Lower lobe of right lung (tissue), 2 donors: ENCODE data around the gene TPSG1. TPM values are rescaled to one million over a fixed set of nuclear protein-coding genes. Genes with fewer than 3 reads are reported as not detected.
"Not testable (repeated sequence)": the region's sequence is repeated elsewhere in the genome, so short reads cannot be mapped to it uniquely, and the experiment has no call there.

Experiments
- ATAC-seq, 2 donors: fragments of 200-7000 bp; cut with Tn5 transposase; one replicate each; pipeline ENCODE4 v1.9.1; 2020 to 2022; ENCODE audit warnings: mild to moderate bottlenecking in 2 of 2, moderate library complexity in 2 of 2
- DNase-seq: peaks from one replicate; pipeline ENCODE4 v3.0.0-alpha.2; 2020
- H3K27ac ChIP-seq: fragments of 200-600 bp; one replicate; pipeline ENCODE4 v1.8.0; 2022
- H3K27me3 ChIP-seq: fragments of 200-600 bp; one replicate; pipeline ENCODE4 v1.8.0; 2022; ENCODE audit warnings: low read depth
- H3K36me3 ChIP-seq: fragments of 200-600 bp; one replicate; pipeline ENCODE4 v1.8.0; 2022; ENCODE audit warnings: mild to moderate bottlenecking
- H3K4me1 ChIP-seq: fragments of 200-600 bp; one replicate; pipeline ENCODE4 v1.8.0; 2022
- H3K4me3 ChIP-seq: fragments of 200-600 bp; one replicate; pipeline ENCODE4 v1.8.0; 2022; ENCODE audit warnings: mild to moderate bottlenecking
- H3K9me3 ChIP-seq: fragments of 200-600 bp; one replicate; pipeline ENCODE4 v1.8.0; 2022
- CTCF ChIP-seq: fragments of 200-600 bp; IDR thresholded peaks from one replicate; pipeline ENCODE4 v1.8.0; 2022; ENCODE audit warnings: antibody characterized with exemption, mild to moderate bottlenecking
- intact Hi-C: fragments of 100-400 bp; cut with DNase I; formaldehyde crosslinking; loops from one replicate; pipeline ENCODE4 v1.11.0; 2022
- total RNA-seq: library from RNA; stranded (reverse); fragmentation: NEBNext Ultra II Directional; extraction: Animal tissue kit (Norgen Biotek cat#: 25700); gene quantifications from one replicate; pipeline ENCODE4 v1.2.1, GENCODE V29; 2021
- donor health status: DM: no; HTN: yes; CAD: no; lungs with severe emphysema.

The TPSG1 gene
- total RNA-seq, 1 donor from 2014 or later: 2.9 TPM

- Histone ChIP-seq H3K4me1 (no peaks in the 10 kb centered on the region), H3K9me3 (no peaks in the 10 kb centered on the region), H3K27ac (no peak overlapping the region), H3K27me3 (peaks cover 3% of the 10 kb centered on the region), H3K4me3 (no peak overlapping the region), H3K36me3 (no peaks in the 10 kb centered on the region)
- intact Hi-C loops: no loop called here
- TF ChIP-seq CTCF: no peak
- no peak for ATAC-seq
- no peak for DNase-seq
Observed at GRCh38 chr16:1192384-1193073, 32.5 kb downstream of the TPSG1 start.

- ATAC-seq, intact Hi-C loops: not testable (repeated sequence)
Observed at GRCh38 chr16:1190789-1191188, 34.3 kb downstream of the TPSG1 start.

GRCh38 chr16:1189455-1189854 lies 35.6 kb downstream of the TPSG1 start:
- Histone ChIP-seq H3K4me3 (no peak overlapping the region), H3K9me3 (no peaks in the 10 kb centered on the region), H3K27me3 (peaks cover 3% of the 10 kb centered on the region), H3K4me1 (no peaks in the 10 kb centered on the region), H3K27ac (no peak overlapping the region), H3K36me3 (no peaks in the 10 kb centered on the region)
- TF ChIP-seq CTCF: no peak
- ATAC-seq (no peak), DNase-seq (no peak)
- intact Hi-C loops: no loop called here

More at GRCh38 chr16:1190789-1191188, 34.3 kb downstream of the TPSG1 start:
- not testable (repeated sequence) for H3K9me3 ChIP-seq, DNase-seq, H3K4me3 ChIP-seq, H3K27me3 ChIP-seq, H3K4me1 ChIP-seq, H3K36me3 ChIP-seq, H3K27ac ChIP-seq

- Histone ChIP-seq H3K9me3 (no peaks in the 10 kb centered on the region), H3K36me3 (no peaks in the 10 kb centered on the region), H3K4me1 (no peaks in the 10 kb centered on the region), H3K4me3 (no peak overlapping the region), H3K27ac (no peak overlapping the region), H3K27me3 (peaks cover 8% of the 10 kb centered on the region)
- DNase-seq (peak; percentile 62), ATAC-seq (peak; percentile 48 to 65)
- TF ChIP-seq CTCF: no peak
- intact Hi-C loops: no loop called here
Observed at GRCh38 chr16:1188432-1189189, 36.5 kb downstream of the TPSG1 start.

- peaks cover 16% of the 10 kb centered on the region for H3K4me1 ChIP-seq
- H3K4me3 ChIP-seq, intact Hi-C loops, ATAC-seq, DNase-seq, H3K36me3 ChIP-seq, H3K9me3 ChIP-seq, H3K27me3 ChIP-seq, H3K27ac ChIP-seq: not testable (repeated sequence)
Observed at GRCh38 chr16:1185460-1186207, 39.4 kb downstream of the TPSG1 start.

GRCh38 chr16:1184980-1185379 lies 40.1 kb downstream of the TPSG1 start:
- no peak for ATAC-seq
- H3K27ac ChIP-seq: no peak overlapping the region

More at GRCh38 chr16:1184980-1185379, 40.1 kb downstream of the TPSG1 start:
- H3K36me3 ChIP-seq: no peaks in the 10 kb centered on the region
- H3K27me3 ChIP-seq: peaks cover 8% of the 10 kb centered on the region
- TF ChIP-seq CTCF: no peak
- intact Hi-C loops: no loop called here
- H3K4me3 ChIP-seq: no peak overlapping the region
- no peak for DNase-seq
- peaks cover 16% of the 10 kb centered on the region for H3K4me1 ChIP-seq
- H3K9me3 ChIP-seq: no peaks in the 10 kb centered on the region
